HepG2 (cell line): ENCODE data around the gene PITX3. TPM values are rescaled to one million over a fixed set of nuclear protein-coding genes. Genes with fewer than 3 reads are reported as not detected.

Experiments
- ARHGAP35 ChIP-seq: sonication (generic); formaldehyde crosslinking; IDR thresholded peaks from 2 replicates; pipeline ENCODE4 v1.9.0; 2022; ENCODE audit warnings: mild to moderate bottlenecking, inconsistent platforms, moderate library complexity, missing genetic modification reagents, borderline replicate concordance
- ASH2L ChIP-seq: fragments of 300-600, 200-600 bp; sonication (generic); IDR thresholded peaks from 2 replicates; pipeline ENCODE4 v1.7.0; 2017; ENCODE audit warnings: low read depth, mild to moderate bottlenecking, moderate library complexity, mixed read lengths, low read length; ENCODE audit not compliant: insufficient read length
- ATAD3A ChIP-seq: sonication (generic); formaldehyde crosslinking; IDR thresholded peaks from 2 replicates; pipeline ENCODE4 v1.4.0; 2020; ENCODE audit warnings: missing genetic modification reagents
- ATF7-NPFF ChIP-seq: sonication (generic); formaldehyde crosslinking; IDR thresholded peaks from 2 replicates; pipeline ENCODE4 v1.8.1; 2023; ENCODE audit warnings: mild to moderate bottlenecking, low read depth, missing genetic modification reagents, moderate library complexity
- CREM ChIP-seq, 2 experiments: sonication (generic) in 1 of 2; formaldehyde crosslinking in 1 of 2; IDR thresholded peaks; 2 replicates each; pipeline versions ENCODE4 v1.4.0 to v1.6.1; 2016 to 2020; ENCODE audit warnings: antibody characterized with exemption in 1 of 2, mild to moderate bottlenecking in 1 of 2, missing genetic modification reagents in 1 of 2
- EEA1 ChIP-seq: sonication (generic); formaldehyde crosslinking; IDR thresholded peaks from 2 replicates; pipeline ENCODE4 v1.5.1; 2020; ENCODE audit warnings: mild to moderate bottlenecking, missing genetic modification reagents, borderline replicate concordance
- HNF1B ChIP-seq: sonication (generic); formaldehyde crosslinking; IDR thresholded peaks from 2 replicates; pipeline ENCODE4 v1.5.1; 2020; ENCODE audit warnings: mild to moderate bottlenecking, moderate library complexity, missing genetic modification reagents
- IKZF4 ChIP-seq: sonication (generic); formaldehyde crosslinking; IDR thresholded peaks from 2 replicates; pipeline ENCODE4 v1.5.1; 2020; ENCODE audit warnings: borderline replicate concordance, mild to moderate bottlenecking, low read depth, missing genetic modification reagents; ENCODE audit errors: not compliant biosample characterization
- JUND ChIP-seq: sonication (generic); formaldehyde crosslinking; IDR thresholded peaks from 2 replicates; pipeline ENCODE4 v1.8.0; 2022; ENCODE audit warnings: mild to moderate bottlenecking, missing genetic modification reagents
- KLF16 ChIP-seq, 2 experiments: sonication (generic) in 1 of 2; formaldehyde crosslinking in 1 of 2; IDR thresholded peaks; 2 replicates each; pipeline versions ENCODE4 v1.6.1 to v1.8.0; 2016 to 2023; ENCODE audit warnings: missing genetic modification reagents in 2 of 2, missing compliant biosample characterization in 1 of 2
- KLF6 ChIP-seq: IDR thresholded peaks from 2 replicates; pipeline ENCODE4 v1.8.0; 2016; ENCODE audit warnings: missing biosample characterization, missing genetic modification reagents
- NFYC ChIP-seq: IDR thresholded peaks from 2 replicates; pipeline ENCODE4 v1.6.1; 2016; ENCODE audit warnings: missing genetic modification reagents, missing compliant biosample characterization
- RAD21 ChIP-seq: fragments of 450-650 bp; formaldehyde crosslinking; IDR thresholded peaks from 2 replicates; pipeline ENCODE4 v1.5.0; 2020; ENCODE audit warnings: mild to moderate bottlenecking
- SATB2 ChIP-seq: sonication (generic); formaldehyde crosslinking; IDR thresholded peaks from 2 replicates; pipeline ENCODE4 v1.5.0; 2020; ENCODE audit warnings: missing genetic modification reagents
- SMAD1 ChIP-seq: sonication (generic); formaldehyde crosslinking; IDR thresholded peaks from 2 replicates; pipeline ENCODE4 v1.4.0; 2020; ENCODE audit warnings: missing genetic modification reagents, low read depth, mild to moderate bottlenecking, borderline replicate concordance
- ZFP1 ChIP-seq: IDR thresholded peaks from 2 replicates; pipeline ENCODE4 v1.6.1; 2016
- ZNF546 ChIP-seq: sonication (generic); formaldehyde crosslinking; conservative IDR thresholded peaks from 2 replicates; pipeline ENCODE4 v1.8.1; 2023; ENCODE audit warnings: mild to moderate bottlenecking, missing genetic modification reagents
- ZNF775 ChIP-seq: sonication (generic); formaldehyde crosslinking; IDR thresholded peaks from 2 replicates; pipeline ENCODE4 v1.4.0; 2020; ENCODE audit warnings: missing genetic modification reagents, mild to moderate bottlenecking, moderate library complexity, borderline replicate concordance
- ZNF782 ChIP-seq: sonication (generic); formaldehyde crosslinking; IDR thresholded peaks from 2 replicates; pipeline ENCODE4 v1.4.0; 2020; ENCODE audit warnings: missing genetic modification reagents, mild to moderate bottlenecking, borderline replicate concordance
- polyA plus RNA-seq, 8 experiments: library from polyadenylated mRNA; depleted of rRNA in 3 of 8; stranded (reverse) in 7 of 8; unstranded in 1 of 8; fragments of >200 nt; fragmentation: Illumina TruSeq in 4 of 8; extraction: Trizol in 4 of 8; gene quantifications; 2 replicates each; pipeline versions ENCODE4 v1.2.1 to v1.2.3, GENCODE V29; 2011 to 2016; ENCODE audit warnings: low read depth in 4 of 8, missing spikeins in 1 of 8, mixed read lengths in 1 of 8; ENCODE audit not compliant: insufficient read depth in 1 of 8
- total RNA-seq, 5 experiments: library from RNA; depleted of rRNA; stranded (reverse); fragments of >200 nt; fragmentation: Illumina TruSeq; extraction: Trizol; gene quantifications; 2 replicates each; pipeline ENCODE4 v1.2.3, GENCODE V29; 2016; ENCODE audit warnings: low read depth in 1 of 5
- TF ChIP-seq, protein P1 (sequence below): sonication (generic); formaldehyde crosslinking; IDR thresholded peaks from 2 replicates; pipeline ENCODE4 v1.4.0; 2020; ENCODE audit warnings: mild to moderate bottlenecking, missing genetic modification reagents, borderline replicate concordance
- TF ChIP-seq, protein P2 (sequence below): sonication (generic); formaldehyde crosslinking; IDR thresholded peaks from 2 replicates; pipeline ENCODE4 v1.5.0; 2020; ENCODE audit warnings: missing genetic modification reagents

PITX3 gene
- total and polyA plus RNA-seq, 2 of the 13 experiments (the other 11 are each of a cell fraction or from before 2014, with no cell fraction given), result not detected

- TF ChIP-seq ZNF775 (CRISPR knock-in tag), result peak; percentile 85; the same call in 1 of the 2 replicates
- no peak; the same call in 1 of the 2 replicates for TF ChIP-seq CREM (IDR thresholded peaks at IDR 0.05)
- no peak for TF ChIP-seq CREM (CRISPR knock-in tag; IDR thresholded peaks at IDR 0.05)
- TF ChIP-seq IKZF4 (CRISPR knock-in tag), result peak; percentile 97
- peak; percentile 35; the same call in 1 of the 2 replicates for TF ChIP-seq HNF1B (CRISPR knock-in tag)
- peak; percentile 83; the same call in 1 of the 2 replicates for TF ChIP-seq ZNF782 (CRISPR knock-in tag)
- TF ChIP-seq ASH2L, result peak; percentile 50
- TF ChIP-seq JUND (CRISPR knock-in tag), result 0 out of 2 replicates have a peak, but pooled peaks have one; percentile 33
- TF ChIP-seq ARHGAP35 (CRISPR knock-in tag), result peak; percentile 80
- peak; percentile 20 for TF ChIP-seq RAD21
- peak; percentile 81 for TF ChIP-seq NFYC (CRISPR knock-in tag)
- peak in 1 of 2 experiments; percentile 82; a peak in 2 of 4 replicates for TF ChIP-seq KLF16 (CRISPR knock-in tag; IDR thresholded peaks at IDR 0.05)
- peak; percentile 92 for TF ChIP-seq ZNF546
- no peak for TF ChIP-seq ZFP1 (CRISPR knock-in tag)
- TF ChIP-seq SATB2, result no peak; the same call in 1 of the 2 replicates
- TF ChIP-seq, protein P1, sequence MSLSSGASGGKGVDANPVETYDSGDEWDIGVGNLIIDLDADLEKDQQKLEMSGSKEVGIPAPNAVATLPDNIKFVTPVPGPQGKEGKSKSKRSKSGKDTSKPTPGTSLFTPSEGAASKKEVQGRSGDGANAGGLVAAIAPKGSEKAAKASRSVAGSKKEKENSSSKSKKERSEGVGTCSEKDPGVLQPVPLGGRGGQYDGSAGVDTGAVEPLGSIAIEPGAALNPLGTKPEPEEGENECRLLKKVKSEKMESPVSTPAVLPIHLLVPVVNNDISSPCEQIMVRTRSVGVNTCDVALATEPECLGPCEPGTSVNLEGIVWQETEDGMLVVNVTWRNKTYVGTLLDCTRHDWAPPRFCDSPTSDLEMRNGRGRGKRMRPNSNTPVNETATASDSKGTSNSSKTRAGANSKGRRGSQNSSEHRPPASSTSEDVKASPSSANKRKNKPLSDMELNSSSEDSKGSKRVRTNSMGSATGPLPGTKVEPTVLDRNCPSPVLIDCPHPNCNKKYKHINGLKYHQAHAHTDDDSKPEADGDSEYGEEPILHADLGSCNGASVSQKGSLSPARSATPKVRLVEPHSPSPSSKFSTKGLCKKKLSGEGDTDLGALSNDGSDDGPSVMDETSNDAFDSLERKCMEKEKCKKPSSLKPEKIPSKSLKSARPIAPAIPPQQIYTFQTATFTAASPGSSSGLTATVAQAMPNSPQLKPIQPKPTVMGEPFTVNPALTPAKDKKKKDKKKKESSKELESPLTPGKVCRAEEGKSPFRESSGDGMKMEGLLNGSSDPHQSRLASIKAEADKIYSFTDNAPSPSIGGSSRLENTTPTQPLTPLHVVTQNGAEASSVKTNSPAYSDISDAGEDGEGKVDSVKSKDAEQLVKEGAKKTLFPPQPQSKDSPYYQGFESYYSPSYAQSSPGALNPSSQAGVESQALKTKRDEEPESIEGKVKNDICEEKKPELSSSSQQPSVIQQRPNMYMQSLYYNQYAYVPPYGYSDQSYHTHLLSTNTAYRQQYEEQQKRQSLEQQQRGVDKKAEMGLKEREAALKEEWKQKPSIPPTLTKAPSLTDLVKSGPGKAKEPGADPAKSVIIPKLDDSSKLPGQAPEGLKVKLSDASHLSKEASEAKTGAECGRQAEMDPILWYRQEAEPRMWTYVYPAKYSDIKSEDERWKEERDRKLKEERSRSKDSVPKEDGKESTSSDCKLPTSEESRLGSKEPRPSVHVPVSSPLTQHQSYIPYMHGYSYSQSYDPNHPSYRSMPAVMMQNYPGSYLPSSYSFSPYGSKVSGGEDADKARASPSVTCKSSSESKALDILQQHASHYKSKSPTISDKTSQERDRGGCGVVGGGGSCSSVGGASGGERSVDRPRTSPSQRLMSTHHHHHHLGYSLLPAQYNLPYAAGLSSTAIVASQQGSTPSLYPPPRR, result peak; percentile 60; the same call in 1 of the 2 replicates
- peak; percentile 96 for TF ChIP-seq ATF7-NPFF (CRISPR knock-in tag)
- TF ChIP-seq SMAD1 (CRISPR knock-in tag), result no peak
- no peak for TF ChIP-seq ATAD3A (CRISPR knock-in tag)
- TF ChIP-seq, protein P2, sequence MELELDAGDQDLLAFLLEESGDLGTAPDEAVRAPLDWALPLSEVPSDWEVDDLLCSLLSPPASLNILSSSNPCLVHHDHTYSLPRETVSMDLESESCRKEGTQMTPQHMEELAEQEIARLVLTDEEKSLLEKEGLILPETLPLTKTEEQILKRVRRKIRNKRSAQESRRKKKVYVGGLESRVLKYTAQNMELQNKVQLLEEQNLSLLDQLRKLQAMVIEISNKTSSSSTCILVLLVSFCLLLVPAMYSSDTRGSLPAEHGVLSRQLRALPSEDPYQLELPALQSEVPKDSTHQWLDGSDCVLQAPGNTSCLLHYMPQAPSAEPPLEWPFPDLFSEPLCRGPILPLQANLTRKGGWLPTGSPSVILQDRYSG (CRISPR knock-in tag), result no peak
- TF ChIP-seq EEA1, result peak; percentile 77; the same call in 1 of the 2 replicates
- TF ChIP-seq KLF6 (CRISPR knock-in tag), result peak; percentile 76; the same call in 1 of the 2 replicates
Measured at GRCh38 chr10:102225646-102226541, 15.4 kb downstream of the PITX3 start, which contains the start of gene ELOVL3 (continued).
